Measurements from ENCODE around the gene PSMD8.

The PSMD8 gene

GRCh38 chr19:38367041-38367440 is 7.3 kb upstream of the PSMD8 start:
- H3K9ac ChIP-seq (ENCODE audit: low read depth, low read length, poor library complexity, severe bottlenecking) = no peak overlapping the region
- no peaks in the 10 kb centered on the region for H3F3A ChIP-seq (ENCODE audit: low read depth)
- H3K9me3 ChIP-seq (ENCODE audit: insufficient read depth, low read depth, low read length) = no peaks in the 10 kb centered on the region
- no peaks in the 10 kb centered on the region for H3K4me1 ChIP-seq (ENCODE audit: insufficient read depth, low read length, poor library complexity, severe bottlenecking)
- no peaks in the 10 kb centered on the region for H3K27me3 ChIP-seq (ENCODE audit: insufficient read depth, low read length, poor library complexity, severe bottlenecking)
- TF ChIP-seq CTCF (conservative IDR thresholded peaks at IDR 0.05; ENCODE audit: low read length) (no peak), EZH2phosphoT487 (IDR thresholded peaks at IDR 0.05; ENCODE audit: borderline replicate concordance) (no peak)
- H4K20me1 ChIP-seq (ENCODE audit: insufficient read depth, low read length, poor library complexity, severe bottlenecking) = no peaks in the 10 kb centered on the region
- no peaks in the 10 kb centered on the region for H3K79me2 ChIP-seq (ENCODE audit: insufficient read depth, low read length)
- no peaks in the 10 kb centered on the region for H3K9me2 ChIP-seq (replicated peaks; ENCODE audit: low read depth, low read length)
- no peaks in the 10 kb centered on the region for H3K36me3 ChIP-seq (ENCODE audit: insufficient read depth, low read length)
- no peak overlapping the region for H2AFZ ChIP-seq (ENCODE audit: low read length)
- H3K4me2 ChIP-seq (ENCODE audit: low read depth, low read length, poor library complexity, severe bottlenecking) = no peak overlapping the region
- H3K4me3 ChIP-seq (ENCODE audit: low read length, poor library complexity, severe bottlenecking) = no peak overlapping the region

GRCh38 chr19:38369584-38369983 is 4.8 kb upstream of the PSMD8 start:
- Histone ChIP-seq H3K27me3 (ENCODE audit: insufficient read depth, low read length, poor library complexity, severe bottlenecking) (no peaks in the 10 kb centered on the region), H3K36me3 (ENCODE audit: insufficient read depth, low read length) (no peaks in the 10 kb centered on the region), H2AFZ (ENCODE audit: low read length) (no peak overlapping the region), H3K4me1 (ENCODE audit: insufficient read depth, low read length, poor library complexity, severe bottlenecking) (peaks cover 5% of the 10 kb centered on the region), H3K4me3 (ENCODE audit: low read length, poor library complexity, severe bottlenecking) (no peak overlapping the region), H3K9me2 (replicated peaks; ENCODE audit: low read depth, low read length) (no peaks in the 10 kb centered on the region), H3K9me3 (ENCODE audit: insufficient read depth, low read depth, low read length) (no peaks in the 10 kb centered on the region), H3F3A (ENCODE audit: low read depth) (no peaks in the 10 kb centered on the region), H3K79me2 (ENCODE audit: insufficient read depth, low read length) (no peaks in the 10 kb centered on the region), H3K9ac (ENCODE audit: low read depth, low read length, poor library complexity, severe bottlenecking) (no peak overlapping the region), H3K4me2 (ENCODE audit: low read depth, low read length, poor library complexity, severe bottlenecking) (no peak overlapping the region), H4K20me1 (ENCODE audit: insufficient read depth, low read length, poor library complexity, severe bottlenecking) (no peaks in the 10 kb centered on the region)
- TF ChIP-seq EZH2phosphoT487 (IDR thresholded peaks at IDR 0.05; ENCODE audit: borderline replicate concordance) (no peak), CTCF (conservative IDR thresholded peaks at IDR 0.05; ENCODE audit: low read length) (no peak)

- Histone ChIP-seq H3K9me3 (ENCODE audit: insufficient read depth, low read depth, low read length) (no peaks in the 10 kb centered on the region), H2AFZ (ENCODE audit: low read length) (no peak overlapping the region)
- TF ChIP-seq EZH2phosphoT487 (IDR thresholded peaks at IDR 0.05; ENCODE audit: borderline replicate concordance) (no peak), CTCF (conservative IDR thresholded peaks at IDR 0.05; ENCODE audit: low read length) (no peak)
Observed at GRCh38 chr19:38370299-38370698, 4.1 kb upstream of the PSMD8 start.

More at GRCh38 chr19:38370299-38370698, 4.1 kb upstream of the PSMD8 start:
- peaks cover 2% of the 10 kb centered on the region for H4K20me1 ChIP-seq (ENCODE audit: insufficient read depth, low read length, poor library complexity, severe bottlenecking)
- no peak overlapping the region for H3K4me3 ChIP-seq (ENCODE audit: low read length, poor library complexity, severe bottlenecking)
- H3K27me3 ChIP-seq (ENCODE audit: insufficient read depth, low read length, poor library complexity, severe bottlenecking) = no peaks in the 10 kb centered on the region
- H3K79me2 ChIP-seq (ENCODE audit: insufficient read depth, low read length) = peaks cover 7% of the 10 kb centered on the region
- H3F3A ChIP-seq (ENCODE audit: low read depth) = no peaks in the 10 kb centered on the region
- no peak overlapping the region for H3K4me2 ChIP-seq (ENCODE audit: low read depth, low read length, poor library complexity, severe bottlenecking)
- no peak overlapping the region for H3K9ac ChIP-seq (ENCODE audit: low read depth, low read length, poor library complexity, severe bottlenecking)
- peaks cover 7% of the 10 kb centered on the region for H3K4me1 ChIP-seq (ENCODE audit: insufficient read depth, low read length, poor library complexity, severe bottlenecking)
- H3K36me3 ChIP-seq (ENCODE audit: insufficient read depth, low read length) = no peaks in the 10 kb centered on the region
- no peaks in the 10 kb centered on the region for H3K9me2 ChIP-seq (replicated peaks; ENCODE audit: low read depth, low read length)
